H9 (cell line): ENCODE results near the gene CD226. TPM values are rescaled to one million over a fixed set of nuclear protein-coding genes. Genes with fewer than 3 reads are reported as not detected.

ENCODE experiments used
- DNase-seq: peaks from one replicate; pipeline ENCODE4 v3.0.0-alpha.2; 2017
- H2AFZ ChIP-seq: one replicate; pipeline ENCODE4 v1.6.1; 2013; ENCODE audit warnings: mild to moderate bottlenecking, low read length, control low read depth, moderate library complexity
- H2AK5ac ChIP-seq: 2 replicates; pipeline ENCODE4 v1.6.1; 2013; ENCODE audit warnings: low read length, control low read depth, mixed read lengths; ENCODE audit not compliant: insufficient read length
- H2BK120ac ChIP-seq: one replicate; pipeline ENCODE4 v1.6.1; 2013; ENCODE audit warnings: low read depth, mild to moderate bottlenecking, low read length, control low read depth, inconsistent platforms; ENCODE audit not compliant: poor library complexity, severe bottlenecking
- H2BK12ac ChIP-seq: 2 replicates; pipeline ENCODE4 v1.6.1; 2013; ENCODE audit warnings: low read length, control low read depth, mixed read lengths, low read depth; ENCODE audit not compliant: insufficient read length
- H2BK15ac ChIP-seq: 2 replicates; pipeline ENCODE4 v1.6.1; 2013; ENCODE audit warnings: low read depth, low read length, control low read depth
- H2BK20ac ChIP-seq: one replicate; pipeline ENCODE4 v1.6.1; 2013; ENCODE audit warnings: low read depth, mild to moderate bottlenecking, low read length, control low read depth, inconsistent platforms; ENCODE audit not compliant: poor library complexity, severe bottlenecking
- H2BK5ac ChIP-seq: 2 replicates; pipeline ENCODE4 v1.6.1; 2013; ENCODE audit warnings: low read length, control low read depth, mixed read lengths; ENCODE audit not compliant: insufficient read length
- H3K14ac ChIP-seq: 2 replicates; pipeline ENCODE4 v1.6.1; 2013; ENCODE audit warnings: low read length, control low read depth; ENCODE audit not compliant: insufficient read depth
- H3K18ac ChIP-seq: 2 replicates; pipeline ENCODE4 v1.6.1; 2013; ENCODE audit warnings: low read depth, mild to moderate bottlenecking, mixed read lengths, low read length, control low read depth; ENCODE audit not compliant: insufficient read length
- H3K23ac ChIP-seq: 2 replicates; pipeline ENCODE4 v1.6.1; 2013; ENCODE audit warnings: low read length, control low read depth, mixed read lengths, low read depth; ENCODE audit not compliant: insufficient read length
- H3K23me2 ChIP-seq: 2 replicates; pipeline ENCODE4 v1.6.1; 2013; ENCODE audit warnings: low read depth, mild to moderate bottlenecking, mixed read lengths, low read length, control low read depth; ENCODE audit not compliant: insufficient read length, poor library complexity, severe bottlenecking
- H3K27ac ChIP-seq: 2 replicates; pipeline ENCODE4 v1.5.1; 2013; ENCODE audit warnings: low read length, control low read depth, mixed read lengths, low read depth; ENCODE audit not compliant: insufficient read length
- H3K27me3 ChIP-seq: 2 replicates; pipeline ENCODE4 v1.6.1; 2013; ENCODE audit warnings: low read length, control low read depth, inconsistent platforms; ENCODE audit not compliant: insufficient read depth
- H3K4ac ChIP-seq: 2 replicates; pipeline ENCODE4 v1.6.1; 2013; ENCODE audit warnings: low read depth, mild to moderate bottlenecking, control low read depth, inconsistent platforms, low read length, moderate library complexity
- H3K4me1 ChIP-seq: 2 replicates; pipeline ENCODE4 v1.6.1; 2013; ENCODE audit warnings: low read length, control low read depth, inconsistent platforms; ENCODE audit not compliant: insufficient read depth
- H3K4me2 ChIP-seq: 2 replicates; pipeline ENCODE4 v1.6.1; 2013; ENCODE audit warnings: low read length, control low read depth, mixed read lengths; ENCODE audit not compliant: insufficient read length, insufficient read depth
- H3K56ac ChIP-seq: 2 replicates; pipeline ENCODE4 v1.6.1; 2013; ENCODE audit warnings: low read depth, mild to moderate bottlenecking, mixed read lengths, low read length, control low read depth; ENCODE audit not compliant: insufficient read length
- H3K79me1 ChIP-seq: 2 replicates; pipeline ENCODE4 v1.6.1; 2013; ENCODE audit warnings: low read depth, mild to moderate bottlenecking, moderate library complexity, low read length, control low read depth, inconsistent platforms; ENCODE audit not compliant: insufficient read depth, poor library complexity, severe bottlenecking
- H3K79me2 ChIP-seq: 2 replicates; pipeline ENCODE4 v1.6.1; 2013; ENCODE audit warnings: low read length, control low read depth, inconsistent platforms; ENCODE audit not compliant: insufficient read depth
- H3K9ac ChIP-seq: 2 replicates; pipeline ENCODE4 v1.6.1; 2013; ENCODE audit warnings: low read length, control low read depth, mixed read lengths; ENCODE audit not compliant: insufficient read length; ENCODE audit errors: extremely low read depth
- H3K9me3 ChIP-seq: one replicate; pipeline ENCODE4 v1.6.1; 2013; ENCODE audit warnings: low read depth, low read length, inconsistent platforms; ENCODE audit not compliant: control insufficient read depth
- H3T11ph ChIP-seq: one replicate; pipeline ENCODE4 v1.6.1; 2013; ENCODE audit warnings: mild to moderate bottlenecking, low read length, control low read depth, inconsistent platforms
- H4K20me1 ChIP-seq: one replicate; pipeline ENCODE4 v1.6.1; 2013; ENCODE audit not compliant: control insufficient read depth, insufficient read length, insufficient read depth
- H4K5ac ChIP-seq: 2 replicates; pipeline ENCODE4 v1.6.1; 2013; ENCODE audit warnings: low read depth, mild to moderate bottlenecking, mixed read lengths, low read length, control low read depth; ENCODE audit not compliant: insufficient read length
- H4K8ac ChIP-seq: replicated peaks from 2 replicates; pipeline ENCODE4 v1.6.1; 2013; ENCODE audit warnings: low read length, control low read depth, mixed read lengths, low read depth; ENCODE audit not compliant: insufficient read length
- H4K91ac ChIP-seq: 2 replicates; pipeline ENCODE4 v1.6.1; 2013; ENCODE audit warnings: low read depth, mild to moderate bottlenecking, moderate library complexity, mixed read lengths, low read length, control low read depth; ENCODE audit not compliant: insufficient read length
- H3K27ac Mint-ChIP-seq, 3 experiments: 2 replicates in 2 of 3; 3 replicates in 1 of 3; pipeline ENCODE4 v1.8.0; 2020 to 2021; ENCODE audit warnings: mixed read lengths in 3 of 3, mild to moderate bottlenecking in 1 of 3, moderate library complexity in 1 of 3
- H3K27me3 Mint-ChIP-seq: 2 replicates; pipeline ENCODE4 v1.8.0; 2021; ENCODE audit warnings: low read depth, mild to moderate bottlenecking, moderate library complexity, mixed read lengths
- H3K36me3 Mint-ChIP-seq, 3 experiments: 2 replicates in 2 of 3; 3 replicates in 1 of 3; pipeline ENCODE4 v1.8.0; 2020 to 2021; ENCODE audit warnings: low read depth in 3 of 3, mixed read lengths in 3 of 3; ENCODE audit not compliant: insufficient read depth in 1 of 3
- H3K4me1 Mint-ChIP-seq, 2 experiments: 2 replicates each; pipeline ENCODE4 v1.8.0; 2020; ENCODE audit warnings: mixed read lengths in 2 of 2
- H3K4me3 Mint-ChIP-seq, 2 experiments: 2 replicates in 1 of 2; 3 replicates in 1 of 2; pipeline ENCODE4 v1.8.0; 2020 to 2021; ENCODE audit warnings: mild to moderate bottlenecking in 2 of 2, mixed read lengths in 2 of 2, moderate library complexity in 1 of 2
- H3K9me3 Mint-ChIP-seq, 2 experiments: 2 replicates in 1 of 2; 3 replicates in 1 of 2; pipeline ENCODE4 v1.8.0; 2020; ENCODE audit warnings: mild to moderate bottlenecking in 2 of 2, mixed read lengths in 2 of 2, moderate library complexity in 1 of 2
- CTCF ChIP-seq: fragments of 200-600 bp; sonication (generic); conservative IDR thresholded peaks from 3 replicates; pipeline ENCODE4 v1.8.0; 2021; ENCODE audit warnings: antibody characterized with exemption, mild to moderate bottlenecking
- WGBS: extraction: QIAGEN DNeasy Blood & Tissue Kit; methylation state at CpG from one replicate; pipeline ENCODE4 v1.1.7; 2013; ENCODE audit warnings: missing lambda C conversion rate, low lambda C conversion rate, mixed read lengths; ENCODE audit not compliant: insufficient read length; ENCODE audit errors: extremely low coverage; 5-methylcytosine and 5-hydroxymethylcytosine counted together
- total RNA-seq: library from RNA; stranded (reverse); gene quantifications from 2 replicates; pipeline ENCODE4 v1.2.1, GENCODE V29; 2021

CD226 gene
- total RNA-seq, 1 experiment from 2014 or later: not detected

DNA sequence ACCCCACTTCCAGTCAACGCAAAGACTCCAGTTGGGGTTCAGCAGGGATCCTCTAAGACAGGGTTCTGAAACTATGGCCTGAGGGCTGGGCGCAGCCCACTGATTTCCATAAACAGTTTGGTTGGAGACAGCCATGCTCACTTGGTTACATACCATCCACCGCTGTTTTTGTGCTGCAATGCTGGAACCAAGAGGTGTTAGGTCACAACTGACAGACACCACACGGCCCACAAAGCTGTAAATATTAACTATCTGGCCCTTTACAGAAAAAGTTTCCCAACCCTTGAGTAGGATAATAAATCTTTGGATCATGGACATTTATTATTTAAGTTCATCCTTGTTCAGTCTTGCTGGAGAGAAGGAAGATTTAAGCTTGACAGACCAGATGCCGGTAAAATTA, 8.4 kb upstream of the CD226 start:
- H3K4me1 Mint-ChIP-seq: no peaks in the 10 kb centered on the region
- Histone ChIP-seq H4K8ac (no peak overlapping the region), H3K56ac (no peak overlapping the region), H3K9ac (no peak overlapping the region), H3K23ac (no peak overlapping the region), H2AK5ac (no peak overlapping the region), H3K79me2 (no peaks in the 10 kb centered on the region), H3K18ac (no peak overlapping the region), H2BK20ac (no peak overlapping the region), H2AFZ (no peak overlapping the region), H3K79me1 (no peaks in the 10 kb centered on the region), H3K4me1 (no peaks in the 10 kb centered on the region), H3K23me2 (no peaks in the 10 kb centered on the region), H3K27me3 (no peaks in the 10 kb centered on the region), H3K14ac (no peak overlapping the region), H3K4ac (no peak overlapping the region), H4K20me1 (no peaks in the 10 kb centered on the region), H2BK120ac (no peak overlapping the region), H2BK12ac (no peak overlapping the region), H2BK5ac (no peak overlapping the region), H4K91ac (no peak overlapping the region), H3K9me3 (no peaks in the 10 kb centered on the region), H3K4me2 (no peak overlapping the region), H3T11ph (no peak overlapping the region), H3K27ac (no peak overlapping the region), H4K5ac (no peak overlapping the region), H2BK15ac (no peak overlapping the region)
- no CpG with 5 or more reads among the region's 5 CpGs for WGBS
- H3K4me3 Mint-ChIP-seq: no peak overlapping the region
- H3K36me3 Mint-ChIP-seq: no peaks in the 10 kb centered on the region
- H3K27me3 Mint-ChIP-seq: no peaks in the 10 kb centered on the region
- no peak for DNase-seq
- H3K9me3 Mint-ChIP-seq: 0 out of 5 replicates have a peak, but pooled peaks cover 0 to 3% of the 10 kb centered on the region in 2 experiments
- no peak overlapping the region for H3K27ac Mint-ChIP-seq
- TF ChIP-seq CTCF: no peak
